ENCODE results near the gene DNMT1. TPM values are rescaled to one million over a fixed set of nuclear protein-coding genes. Genes with fewer than 3 reads are reported as not detected.
"Not testable (repeated sequence)": the region's sequence is repeated elsewhere in the genome, so short reads cannot be mapped to it uniquely, and the experiment has no call there.

The DNMT1 gene
- 43.0 TPM for total RNA-seq

- DNase-seq, result peak; percentile 91
Observed at GRCh38 chr19:10194500-10195198, at the start of gene DNMT1. DNMT1 (minus strand) TSS chr19:10194953; CDS start chr19:10194899, 54 bp downstream.

GRCh38 chr19:10243606-10244005, 48.9 kb upstream of the DNMT1 start:
- no peak for DNase-seq

GRCh38 chr19:10241826-10242449, 47.2 kb upstream of the DNMT1 start:
- not testable (repeated sequence) for DNase-seq

GRCh38 chr19:10238172-10238783, 43.5 kb upstream of the DNMT1 start:
- peak; percentile 99 for DNase-seq

GRCh38 chr19:10237702-10238101, 42.9 kb upstream of the DNMT1 start:
- no peak for DNase-seq

GRCh38 chr19:10235409-10235808, 40.7 kb upstream of the DNMT1 start:
- not testable (repeated sequence) for DNase-seq

GRCh38 chr19:10235003-10235402, 40.2 kb upstream of the DNMT1 start:
- DNase-seq, result no peak

GRCh38 chr19:10233946-10234345, 39.2 kb upstream of the DNMT1 start:
- DNase-seq, result no peak

GRCh38 chr19:10231612-10232228, 37.0 kb upstream of the DNMT1 start:
- DNase-seq, result no peak

GRCh38 chr19:10230861-10231611, 36.3 kb upstream of the DNMT1 start, which contains the start of gene S1PR2:
S1PR2 (minus strand) TSS chr19:10231331; CDS start chr19:10224905, 6,426 bp downstream.
- peak; percentile 65 for DNase-seq

GRCh38 chr19:10230173-10230860, 35.6 kb upstream of the DNMT1 start:
- peak; percentile 29 for DNase-seq

- no peak for DNase-seq
Observed at GRCh38 chr19:10228920-10229319, 34.2 kb upstream of the DNMT1 start.

GRCh38 chr19:10228393-10228792, 33.6 kb upstream of the DNMT1 start:
- DNase-seq, result no peak

- peak; percentile 95 for DNase-seq
Observed at GRCh38 chr19:10227026-10227971, 32.5 kb upstream of the DNMT1 start.

- DNase-seq, result peak; percentile 99
Observed at GRCh38 chr19:10226376-10227025, 31.7 kb upstream of the DNMT1 start.

- no peak for DNase-seq
Observed at GRCh38 chr19:10226021-10226375, 31.2 kb upstream of the DNMT1 start.

- no peak for DNase-seq
Observed at GRCh38 chr19:10224337-10224736, 29.6 kb upstream of the DNMT1 start.

- DNase-seq, result no peak
Observed at GRCh38 chr19:10223488-10224213, 28.9 kb upstream of the DNMT1 start.

- DNase-seq, result no peak
Observed at GRCh38 chr19:10222201-10222890, 27.6 kb upstream of the DNMT1 start.
